Measurements from ENCODE around the gene TMEM273.

The TMEM273 gene

GRCh38 chr10:49176310-49177268 lies 11.6 kb downstream of the TMEM273 start:
- no peak for DNase-seq (ENCODE audit: low read depth in 2 of 2)

- DNase-seq (ENCODE audit: low read depth in 2 of 2), result no peak
Observed at GRCh38 chr10:49175587-49176309, 12.4 kb downstream of the TMEM273 start.

GRCh38 chr10:49174926-49175500 lies 13.2 kb downstream of the TMEM273 start:
- no peak for DNase-seq (ENCODE audit: low read depth in 2 of 2)

- no peak for DNase-seq (ENCODE audit: low read depth in 2 of 2)
Observed at GRCh38 chr10:49174261-49174925, 13.8 kb downstream of the TMEM273 start.

GRCh38 chr10:49173853-49174252 lies 14.3 kb downstream of the TMEM273 start:
- DNase-seq (ENCODE audit: low read depth in 2 of 2), result no peak

GRCh38 chr10:49173201-49173772 lies 14.9 kb downstream of the TMEM273 start:
- no peak for DNase-seq (ENCODE audit: low read depth in 2 of 2)

GRCh38 chr10:49172777-49173132 lies 15.4 kb downstream of the TMEM273 start:
- DNase-seq (ENCODE audit: low read depth in 2 of 2), result no peak

- DNase-seq (ENCODE audit: low read depth in 2 of 2), result no peak
Observed at GRCh38 chr10:49172061-49172776, 16.0 kb downstream of the TMEM273 start.

GRCh38 chr10:49171326-49172060 lies 16.7 kb downstream of the TMEM273 start:
- no peak for DNase-seq (ENCODE audit: low read depth in 2 of 2)

- no peak for DNase-seq (ENCODE audit: low read depth in 2 of 2)
Observed at GRCh38 chr10:49170632-49171325, 17.4 kb downstream of the TMEM273 start.

- no peak for DNase-seq (ENCODE audit: low read depth in 2 of 2)
Observed at GRCh38 chr10:49169776-49170175, 18.4 kb downstream of the TMEM273 start.

- DNase-seq (ENCODE audit: low read depth in 2 of 2), result no peak
Observed at GRCh38 chr10:49168831-49169500, 19.2 kb downstream of the TMEM273 start.

GRCh38 chr10:49168171-49168540 lies 20.0 kb downstream of the TMEM273 start:
- DNase-seq (ENCODE audit: low read depth in 2 of 2), result no peak

GRCh38 chr10:49167425-49168170 lies 20.6 kb downstream of the TMEM273 start:
- no peak for DNase-seq (ENCODE audit: low read depth in 2 of 2)

- no peak for DNase-seq (ENCODE audit: low read depth in 2 of 2)
Observed at GRCh38 chr10:49166484-49167400, 21.4 kb downstream of the TMEM273 start.

- no peak for DNase-seq (ENCODE audit: low read depth in 2 of 2)
Observed at GRCh38 chr10:49165821-49166483, 22.2 kb downstream of the TMEM273 start.

GRCh38 chr10:49165259-49165658 lies 22.9 kb downstream of the TMEM273 start:
- no peak for DNase-seq (ENCODE audit: low read depth in 2 of 2)
